H1 (cell line): ENCODE measurements around the gene LRP5. TPM values are rescaled to one million over a fixed set of nuclear protein-coding genes. Genes with fewer than 3 reads are reported as not detected.
"Not testable (repeated sequence)": the region's sequence is repeated elsewhere in the genome, so short reads cannot be mapped to it uniquely, and the experiment has no call there.

Experiments
- CTCF ChIA-PET: fragments of 300-600 bp; sonication (Branson Sonifier 250); formaldehyde crosslinking; loops from one replicate; lab custom pipeline; 2021; ENCODE audit not compliant: partially characterized antibody; lab: Charles Lee
- POLR2A ChIA-PET: fragments of 300-600 bp; sonication (Branson Sonifier 250); formaldehyde crosslinking; loops from one replicate; lab custom pipeline; 2021; ENCODE audit warnings: inconsistent platforms; ENCODE audit not compliant: partially characterized antibody; lab: Charles Lee
- DNase-seq, 2 experiments: peaks; one replicate each; pipeline versions ENCODE4 v3.0.0 to v3.0.0-alpha.2; 2010 to 2022; ENCODE audit warnings: low spot score in 2 of 2, low read depth in 1 of 2, mixed read lengths in 1 of 2
- FAIRE-seq: peaks from 2 replicates; lab custom pipeline; 2011; peaks lifted over from hg19 to GRCh38; lab: Jason Lieb, UNC
- H2AFZ ChIP-seq: 2 replicates; pipeline ENCODE4 v1.8.1; 2012; ENCODE audit warnings: low read length, inconsistent platforms
- H2AK5ac ChIP-seq: 2 replicates; pipeline ENCODE4 v1.6.1; 2013; ENCODE audit warnings: low read depth, low read length
- H2BK120ac ChIP-seq: replicated peaks from 2 replicates; pipeline ENCODE3; 2013; ENCODE audit warnings: low read depth, low read length, inconsistent platforms
- H2BK12ac ChIP-seq: 2 replicates; pipeline ENCODE4 v1.6.1; 2013; ENCODE audit warnings: low read depth, low read length
- H2BK15ac ChIP-seq: 2 replicates; pipeline ENCODE4 v1.6.1; 2013; ENCODE audit warnings: low read length
- H2BK20ac ChIP-seq: 2 replicates; pipeline ENCODE4 v1.6.1; 2013; ENCODE audit warnings: low read length
- H2BK5ac ChIP-seq: 2 replicates; pipeline ENCODE4 v1.6.1; 2013; ENCODE audit warnings: low read depth, low read length
- H3K14ac ChIP-seq: 2 replicates; pipeline ENCODE4 v1.6.1; 2013; ENCODE audit warnings: inconsistent platforms; ENCODE audit not compliant: insufficient read length
- H3K18ac ChIP-seq: 2 replicates; pipeline ENCODE4 v1.6.1; 2013; ENCODE audit warnings: low read length; ENCODE audit errors: extremely low read depth
- H3K23ac ChIP-seq: 2 replicates; pipeline ENCODE4 v1.6.1; 2013; ENCODE audit warnings: inconsistent platforms; ENCODE audit not compliant: insufficient read length
- H3K23me2 ChIP-seq: 2 replicates; pipeline ENCODE4 v1.6.1; 2013; ENCODE audit warnings: low read depth, low read length
- H3K27ac ChIP-seq: 2 replicates; pipeline ENCODE4 v1.6.1; 2011; ENCODE audit warnings: low read depth, low read length, inconsistent platforms
- H3K27me3 ChIP-seq, 4 experiments: replicated peaks in 1 of 4; 1 replicate in 1 of 4; 2 replicates in 3 of 4; pipeline versions ENCODE4 v1.6.1 to v1.8.1; 2011 to 2013; ENCODE audit warnings: low read length in 3 of 4, mild to moderate bottlenecking in 3 of 4, inconsistent platforms in 2 of 4, mixed read lengths in 2 of 4, moderate library complexity in 1 of 4; ENCODE audit not compliant: control insufficient read depth in 3 of 4, insufficient read depth in 3 of 4; ENCODE audit errors: extremely low read depth in 1 of 4
- H3K36me3 ChIP-seq, 4 experiments: 2 replicates each; pipeline versions ENCODE4 v1.6.1 to v1.8.1; 2011 to 2013; ENCODE audit warnings: mild to moderate bottlenecking in 4 of 4, low read length in 3 of 4, moderate library complexity in 2 of 4, control low read depth in 1 of 4, inconsistent platforms in 1 of 4; ENCODE audit not compliant: insufficient read depth in 4 of 4, control insufficient read depth in 2 of 4
- H3K4ac ChIP-seq: replicated peaks from 2 replicates; pipeline ENCODE3; 2013; ENCODE audit warnings: low read length, low read depth, mixed read lengths, inconsistent platforms; ENCODE audit not compliant: insufficient read length
- H3K4me1 ChIP-seq, 4 experiments: replicated peaks in 1 of 4; 1 replicate in 1 of 4; 2 replicates in 3 of 4; pipeline versions ENCODE4 v1.6.1 to v1.8.1; 2011 to 2013; ENCODE audit warnings: low read length in 3 of 4, inconsistent platforms in 2 of 4, mixed read lengths in 1 of 4; ENCODE audit not compliant: insufficient read depth in 4 of 4, control insufficient read depth in 3 of 4
- H3K4me2 ChIP-seq, 2 experiments: 2 replicates each; pipeline versions ENCODE4 v1.6.1 to v1.8.1; 2011 to 2013; ENCODE audit warnings: low read depth in 2 of 2, low read length in 2 of 2, control low read depth in 1 of 2, inconsistent platforms in 1 of 2, mild to moderate bottlenecking in 1 of 2; ENCODE audit not compliant: insufficient read depth in 1 of 2
- H3K4me3 ChIP-seq, 4 experiments: fragments of 200-600, 300-600 bp in 1 of 4; sonication (generic), shearing (Covaris generic), sonication (Bioruptor Twin) in 1 of 4; 2 replicates each; pipeline versions ENCODE4 v1.5.1 to v1.8.1; 2011 to 2016; ENCODE audit warnings: low read length in 4 of 4, low read depth in 3 of 4, control low read depth in 2 of 4, inconsistent platforms in 2 of 4, mild to moderate bottlenecking in 2 of 4, mixed read lengths in 1 of 4, moderate library complexity in 1 of 4; ENCODE audit not compliant: insufficient read depth in 2 of 4; ENCODE audit errors: extremely low read depth in 1 of 4
- H3K56ac ChIP-seq: replicated peaks from 2 replicates; pipeline ENCODE3; 2013; ENCODE audit warnings: low read depth, mild to moderate bottlenecking, mixed read lengths, low read length, inconsistent platforms; ENCODE audit not compliant: insufficient read length
- H3K79me1 ChIP-seq: 2 replicates; pipeline ENCODE4 v1.6.1; 2013; ENCODE audit warnings: low read depth, low read length, control low read depth
- H3K79me2 ChIP-seq, 2 experiments: 2 replicates each; pipeline versions ENCODE4 v1.6.1 to v1.8.1; 2012 to 2013; ENCODE audit warnings: low read length in 2 of 2, mild to moderate bottlenecking in 2 of 2, inconsistent platforms in 1 of 2; ENCODE audit not compliant: insufficient read depth in 2 of 2, control insufficient read depth in 1 of 2
- H3K9ac ChIP-seq, 4 experiments: replicated peaks in 1 of 4; 1 replicate in 1 of 4; 2 replicates in 3 of 4; pipeline versions ENCODE4 v1.6.1 to v1.8.1; 2011 to 2013; ENCODE audit warnings: low read depth in 3 of 4, low read length in 3 of 4, control low read depth in 2 of 4, mild to moderate bottlenecking in 2 of 4, moderate library complexity in 2 of 4, inconsistent platforms in 1 of 4; ENCODE audit errors: extremely low read depth in 1 of 4
- H3K9me3 ChIP-seq, 2 experiments: 2 replicates each; pipeline versions ENCODE4 v1.6.1 to v1.8.1; 2012 to 2013; ENCODE audit warnings: mild to moderate bottlenecking in 2 of 2, moderate library complexity in 2 of 2, control low read depth in 1 of 2, inconsistent platforms in 1 of 2, low read depth in 1 of 2, low read length in 1 of 2, mixed read lengths in 1 of 2; ENCODE audit not compliant: insufficient read depth in 2 of 2
- H4K20me1 ChIP-seq, 2 experiments: replicated peaks in 1 of 2; 2 replicates each; pipeline versions ENCODE3 to v1.8.1; 2011 to 2013; ENCODE audit warnings: inconsistent platforms in 2 of 2, low read length in 2 of 2, mild to moderate bottlenecking in 1 of 2; ENCODE audit not compliant: insufficient read depth in 2 of 2, control insufficient read depth in 1 of 2
- H4K5ac ChIP-seq: 2 replicates; pipeline ENCODE4 v1.6.1; 2013; ENCODE audit warnings: low read length, low read depth, mixed read lengths, inconsistent platforms; ENCODE audit not compliant: insufficient read length
- H4K8ac ChIP-seq: 2 replicates; pipeline ENCODE4 v1.8.0; 2013; ENCODE audit warnings: mild to moderate bottlenecking, moderate library complexity, low read length, inconsistent platforms; ENCODE audit not compliant: insufficient read depth; ENCODE audit errors: extremely low read depth
- H4K91ac ChIP-seq: replicated peaks from 2 replicates; pipeline ENCODE3; 2013; ENCODE audit warnings: low read length, mixed read lengths, inconsistent platforms; ENCODE audit not compliant: insufficient read length
- GABPA ChIP-seq: IDR thresholded peaks from 2 replicates; pipeline ENCODE4 v1.6.1; 2011; ENCODE audit warnings: mild to moderate bottlenecking, low read length, moderate library complexity, borderline replicate concordance; ENCODE audit not compliant: insufficient read depth
- WGBS, 2 experiments: shearing (Covaris generic) in 1 of 2; methylation state at CpG; one replicate each; pipeline versions ENCODE4 v1.1.6 to v1.1.7; 2013 to 2015; ENCODE audit warnings: low lambda C conversion rate in 2 of 2, mixed read lengths in 2 of 2, inconsistent platforms in 1 of 2, low coverage in 1 of 2, missing lambda C conversion rate in 1 of 2; ENCODE audit not compliant: insufficient replicate concordance in 2 of 2, insufficient coverage in 1 of 2, insufficient read length in 1 of 2; ENCODE audit errors: extremely low coverage in 1 of 2, missing lambda C conversion rate in 1 of 2; 5-methylcytosine and 5-hydroxymethylcytosine counted together
- polyA plus RNA-seq, 7 experiments: library from polyadenylated mRNA; depleted of rRNA in 3 of 7; stranded (reverse) in 5 of 7; unstranded in 2 of 7; fragments of >200 nt in 5 of 7; fragments of 200-250 nt in 2 of 7; gene quantifications; 1 replicate in 5 of 7; 2 replicates in 1 of 7; 4 replicates in 1 of 7; pipeline versions ENCODE4 v1.2.1 to v1.2.3, GENCODE V29; 2011 to 2013; ENCODE audit warnings: missing spikeins in 2 of 7, mixed read lengths in 2 of 7
- total RNA-seq: library from RNA; stranded (reverse); fragmentation: NEBNext Ultra II Directional; extraction: Animal tissue kit (Norgen Biotek cat#: 25700); gene quantifications from 2 replicates; pipeline ENCODE4 v1.2.1, GENCODE V29; 2021

The LRP5 gene
- total and polyA plus RNA-seq, 2 of the 8 experiments (the other 6 are each of a cell fraction or from before 2014, with no cell fraction given) = 19.0 to 38.9 TPM

- Histone ChIP-seq H2BK120ac (no peak overlapping the region), H3K79me2 (no peaks in the 10 kb centered on the region), H3K4me1 (no peaks in the 10 kb centered on the region; a peak in 1 of 7 replicates), H2BK12ac (no peak overlapping the region), H3K9me3 (peaks cover 7 to 8% of the 10 kb centered on the region in 2 experiments; a peak in 3 of 4 replicates), H2BK15ac (no peak overlapping the region), H2AK5ac (no peak overlapping the region)
- 96% methylated on average over 20 of the region's 31 CpGs; no CpG with 5 or more reads in 1 of the 2 experiments for WGBS, 2 experiments
- FAIRE-seq = no peak
- TF ChIP-seq GABPA = no peak
- TF ChIP-seq, all 59 proteins: peak for 0
- no peak overlapping the region for H3K9ac ChIP-seq
- peaks cover 2 to 18% (median 13%) of the 10 kb centered on the region in 4 experiments for H3K36me3 ChIP-seq
- no peak overlapping the region for H2BK5ac ChIP-seq
- no peaks in the 10 kb centered on the region for H3K27me3 ChIP-seq
- no peak overlapping the region for H4K91ac ChIP-seq
- H4K8ac ChIP-seq = no peak overlapping the region
- H3K4me3 ChIP-seq = no peak overlapping the region
- no peaks in the 10 kb centered on the region for H3K23me2 ChIP-seq
- H4K20me1 ChIP-seq = peaks cover 0 to 6% of the 10 kb centered on the region in 2 experiments
- H3K14ac ChIP-seq = no peak overlapping the region
- H3K4me2 ChIP-seq = no peak overlapping the region
- no peak overlapping the region for H3K56ac ChIP-seq
- no peak overlapping the region for H4K5ac ChIP-seq
- H3K23ac ChIP-seq = no peak overlapping the region
- ChIA-PET POLR2A (no interaction called here), CTCF (no interaction called here)
- H2AFZ ChIP-seq = no peak overlapping the region
- no peaks in the 10 kb centered on the region for H3K79me1 ChIP-seq
- no peak overlapping the region for H2BK20ac ChIP-seq
- no peak overlapping the region for H3K4ac ChIP-seq
- no peak for DNase-seq
- H3K27ac ChIP-seq = no peak overlapping the region
- no peak overlapping the region for H3K18ac ChIP-seq
These were observed 121.2 kb downstream of the LRP5 start for GRCh38 chr11:68433541-68433940.

GRCh38 chr11:68434159-68434558, 121.8 kb downstream of the LRP5 start:
- H3K23me2 ChIP-seq, H3K4me1 ChIP-seq, H3K18ac ChIP-seq, H3K4me2 ChIP-seq, H3K27me3 ChIP-seq, H4K20me1 ChIP-seq, H3K23ac ChIP-seq, H2BK5ac ChIP-seq, H4K8ac ChIP-seq, H2BK20ac ChIP-seq, H3K4me3 ChIP-seq, H3K9me3 ChIP-seq, H3K79me2 ChIP-seq, H2BK12ac ChIP-seq, H4K5ac ChIP-seq, DNase-seq, H3K79me1 ChIP-seq, FAIRE-seq, H3K56ac ChIP-seq, H2AFZ ChIP-seq, H2BK15ac ChIP-seq, H4K91ac ChIP-seq, H2BK120ac ChIP-seq, POLR2A ChIA-PET, H3K27ac ChIP-seq, H3K14ac ChIP-seq, H2AK5ac ChIP-seq, H3K9ac ChIP-seq, H3K4ac ChIP-seq: not testable (repeated sequence)
- peaks cover 2 to 16% (median 11%) of the 10 kb centered on the region in 4 experiments; a peak in 7 of 8 replicates for H3K36me3 ChIP-seq
- CTCF ChIA-PET = interaction anchor here (0.8 to 2.1 kb wide), 2 partner anchors 12 to 51 kb away, joined by 4 read pairs; no protein-coding TSS in a partner anchor
- 89% methylated on average over 5 of the region's 5 CpGs; no CpG with 5 or more reads in 1 of the 2 experiments for WGBS, 2 experiments
